ENCODE results near the gene MED12. TPM values are rescaled to one million over a fixed set of nuclear protein-coding genes. Genes with fewer than 3 reads are reported as not detected.
"Not testable (repeated sequence)": the region's sequence is repeated elsewhere in the genome, so short reads cannot be mapped to it uniquely, and the experiment has no call there.

MED12 gene
- total RNA-seq, 1 donor from 2014 or later = 65.1 TPM

GRCh38 chrX:71154196-71154595 lies 35.8 kb downstream of the MED12 start:
- ATAC-seq (no peak), DNase-seq (ENCODE audit: low spot score) (no peak)
- intact Hi-C loops (cut with DNase I) = no loop called here

GRCh38 chrX:71154641-71155040 lies 36.2 kb downstream of the MED12 start:
- ATAC-seq (no peak), DNase-seq (ENCODE audit: low spot score) (no peak)
- intact Hi-C loops (cut with DNase I) = no loop called here

GRCh38 chrX:71158603-71159002 lies 40.2 kb downstream of the MED12 start:
- DNase-seq (ENCODE audit: low spot score) (no peak), ATAC-seq (no peak)
- intact Hi-C loops (cut with DNase I) = no loop called here

GRCh38 chrX:71159335-71159734 lies 40.9 kb downstream of the MED12 start:
- intact Hi-C loops (cut with DNase I) = no loop called here
- ATAC-seq (no peak), DNase-seq (ENCODE audit: low spot score) (no peak)

GRCh38 chrX:71160475-71160874 lies 42.1 kb downstream of the MED12 start:
- DNase-seq (ENCODE audit: low spot score) (no peak), ATAC-seq (no peak)
- intact Hi-C loops (cut with DNase I) = no loop called here

- no peak for ATAC-seq
These were observed 44.6 kb downstream of the MED12 start for GRCh38 chrX:71162981-71163380.

GRCh38 chrX:71164071-71164470 lies 45.7 kb downstream of the MED12 start:
- ATAC-seq = no peak
- no peak for DNase-seq (ENCODE audit: low spot score)
- intact Hi-C loops (cut with DNase I) = no loop called here

More at GRCh38 chrX:71162981-71163380, 44.6 kb downstream of the MED12 start:
- no peak for DNase-seq (ENCODE audit: low spot score)
- intact Hi-C loops (cut with DNase I) = no loop called here

GRCh38 chrX:71166461-71166860 lies 48.1 kb downstream of the MED12 start:
- no peak for ATAC-seq
- DNase-seq (ENCODE audit: low spot score) = no peak
- intact Hi-C loops (cut with DNase I) = no loop called here

GRCh38 chrX:71167031-71167781 lies 48.8 kb downstream of the MED12 start:
- no peak for ATAC-seq
- intact Hi-C loops (cut with DNase I) = no loop called here
- DNase-seq (ENCODE audit: low spot score) = no peak

GRCh38 chrX:71168134-71168533 lies 49.7 kb downstream of the MED12 start:
- no peak for DNase-seq (ENCODE audit: low spot score)
- intact Hi-C loops (cut with DNase I) = no loop called here
- no peak for ATAC-seq

- intact Hi-C loops (cut with DNase I) = no loop called here
- ATAC-seq (no peak), DNase-seq (ENCODE audit: low spot score) (no peak)
These were observed 51.2 kb downstream of the MED12 start for GRCh38 chrX:71169586-71169985.

GRCh38 chrX:71170660-71171059 lies 52.3 kb downstream of the MED12 start:
- ATAC-seq = no peak
- intact Hi-C loops (cut with DNase I) = no loop called here
- DNase-seq (ENCODE audit: low spot score) = no peak

- intact Hi-C loops (cut with DNase I) = no loop called here
- ATAC-seq (no peak), DNase-seq (ENCODE audit: low spot score) (no peak)
These were observed 52.9 kb downstream of the MED12 start for GRCh38 chrX:71171110-71171801.

GRCh38 chrX:71173440-71173839 lies 55.0 kb downstream of the MED12 start:
- no peak for ATAC-seq
- no peak for DNase-seq (ENCODE audit: low spot score)
- intact Hi-C loops (cut with DNase I) = no loop called here

- DNase-seq (ENCODE audit: low spot score) (no peak), ATAC-seq (no peak)
- intact Hi-C loops (cut with DNase I) = no loop called here
These were observed 56.4 kb downstream of the MED12 start for GRCh38 chrX:71174795-71175194.

- ATAC-seq = no peak
- intact Hi-C loops (cut with DNase I) = no loop called here
- DNase-seq (ENCODE audit: low spot score) = no peak
These were observed 57.1 kb downstream of the MED12 start for GRCh38 chrX:71175531-71175930.

GRCh38 chrX:71177327-71177726 lies 58.9 kb downstream of the MED12 start:
- intact Hi-C loops (cut with DNase I) = no loop called here
- ATAC-seq = no peak
- no peak for DNase-seq (ENCODE audit: low spot score)

GRCh38 chrX:71178908-71179307 lies 60.5 kb downstream of the MED12 start:
- peak; percentile 43 for ATAC-seq
- intact Hi-C loops (cut with DNase I) = no loop called here

GRCh38 chrX:71180579-71181265 lies 62.3 kb downstream of the MED12 start:
- intact Hi-C loops (cut with DNase I); ATAC-seq; DNase-seq (ENCODE audit: low spot score): not testable (repeated sequence)

More at GRCh38 chrX:71178908-71179307, 60.5 kb downstream of the MED12 start:
- no peak for DNase-seq (ENCODE audit: low spot score)

- intact Hi-C loops (cut with DNase I) = no loop called here
- peak; percentile 25 for ATAC-seq
- DNase-seq (ENCODE audit: low spot score) = no peak
These were observed 63.1 kb downstream of the MED12 start for GRCh38 chrX:71181558-71181909.

Data from sciatic nerve (tissue), 2 donors.